PC-9 (cell line): Measurements from ENCODE around the gene USP4. TPM values are rescaled to one million over a fixed set of nuclear protein-coding genes. Genes with fewer than 3 reads are reported as not detected.

Experiments
- BruUV-seq: library from RNA; stranded (reverse); fragments of 400-500 nt; replicated peaks from 2 replicates; lab custom pipeline; 2021; lab: Mats Ljungman, UMichigan
- CTCF ChIA-PET: fragments of 300-600 bp; sonication (Branson Sonifier 250); formaldehyde crosslinking; loops from one replicate; lab custom pipeline; 2022; ENCODE audit warnings: antibody characterized with exemption; lab: Charles Lee
- POLR2A ChIA-PET: fragments of 300-600 bp; sonication (Branson Sonifier 250); formaldehyde crosslinking; loops from one replicate; lab custom pipeline; 2022; ENCODE audit warnings: antibody characterized with exemption; ENCODE audit not compliant: unreplicated experiment; lab: Charles Lee
- DNase-seq, 2 experiments: peaks; one replicate each; pipeline versions ENCODE4 v3.0.0 to v3.0.0-alpha.2; 2015 to 2022; ENCODE audit warnings: mixed read lengths in 1 of 2
- H2AFZ ChIP-seq: fragments of 200-600 bp; sonication (generic); 2 replicates; pipeline ENCODE4 v1.8.1; 2017; ENCODE audit warnings: antibody characterized with exemption
- H3F3A ChIP-seq: fragments of 200-600 bp; sonication (generic); 2 replicates; pipeline ENCODE4 v1.8.1; 2017; ENCODE audit warnings: antibody characterized with exemption, mild to moderate bottlenecking, low read depth; ENCODE audit not compliant: insufficient read depth
- H3K27ac ChIP-seq: fragments of 200-600 bp; sonication (generic); 2 replicates; pipeline ENCODE4 v1.6.1; 2016; ENCODE audit warnings: mixed run types
- H3K27me3 ChIP-seq: fragments of 200-600 bp; sonication (generic); 2 replicates; pipeline ENCODE4 v1.6.1; 2016; ENCODE audit warnings: low read depth, mixed run types; ENCODE audit not compliant: insufficient read depth
- H3K36me3 ChIP-seq: fragments of 200-600 bp; sonication (generic); 2 replicates; pipeline ENCODE4 v1.6.1; 2016; ENCODE audit warnings: low read depth, mixed run types
- H3K4me1 ChIP-seq: fragments of 200-600 bp; sonication (generic); replicated peaks from 2 replicates; pipeline ENCODE4 v1.6.1; 2016; ENCODE audit warnings: mixed run types; ENCODE audit not compliant: insufficient read depth
- H3K4me2 ChIP-seq: fragments of 200-600 bp; sonication (generic); 2 replicates; pipeline ENCODE4 v1.6.1; 2017; ENCODE audit warnings: mixed run types
- H3K4me3 ChIP-seq: fragments of 200-600 bp; sonication (generic); 2 replicates; pipeline ENCODE4 v1.6.1; 2016; ENCODE audit warnings: mixed run types
- H3K79me2 ChIP-seq: fragments of 200-600 bp; sonication (generic); 2 replicates; pipeline ENCODE4 v1.6.1; 2017; ENCODE audit warnings: low read depth, mixed run types
- H3K9me2 ChIP-seq: fragments of 200-600 bp; sonication (generic); 2 replicates; pipeline ENCODE4 v1.8.1; 2017; ENCODE audit warnings: mild to moderate bottlenecking; ENCODE audit not compliant: insufficient read depth
- H3K9me3 ChIP-seq: fragments of 200-600 bp; sonication (generic); 2 replicates; pipeline ENCODE4 v1.8.1; 2016; ENCODE audit warnings: low read depth; ENCODE audit not compliant: insufficient read depth
- H4K20me1 ChIP-seq: fragments of 200-600 bp; sonication (generic); 2 replicates; pipeline ENCODE4 v1.8.1; 2017; ENCODE audit not compliant: insufficient read depth
- CTCF ChIP-seq: fragments of 200-600 bp; sonication (generic); conservative IDR thresholded peaks from 2 replicates; pipeline ENCODE4 v1.6.1; 2017; ENCODE audit warnings: mixed run types, antibody characterized with exemption, mild to moderate bottlenecking, moderate library complexity
- EZH2 ChIP-seq: fragments of 200-600 bp; sonication (generic); IDR thresholded peaks from 2 replicates; pipeline ENCODE4 v1.8.0; 2017; ENCODE audit warnings: antibody characterized with exemption, low read depth
- intact Hi-C: fragments of 100-400 bp; cut with micrococcal nuclease; formaldehyde crosslinking; loops from one replicate; pipeline ENCODE4 v1.10.0; 2022; ENCODE audit not compliant: unreplicated experiment
- total RNA-seq: library from RNA; stranded (reverse); gene quantifications from 2 replicates; pipeline ENCODE4 v1.2.3, GENCODE V29; 2021

The USP4 gene
- total RNA-seq, 1 experiment from 2014 or later = 42.9 TPM

GRCh38 chr3:49279376-49279775 lies 60.5 kb downstream of the USP4 start:
- H4K20me1 ChIP-seq = no peaks in the 10 kb centered on the region
- H3K27ac ChIP-seq = no peak overlapping the region
- intact Hi-C loops = no loop called here
- TF ChIP-seq CTCF (no peak), EZH2 (no peak)
- ChIA-PET POLR2A (interaction anchor here (0.7 kb wide), 1 partner anchor 873 kb away, joined by 4 read pairs; no protein-coding TSS in a partner anchor), CTCF (no interaction called here)
- no peaks in the 10 kb centered on the region for H3K27me3 ChIP-seq
- no peaks in the 10 kb centered on the region for H3K79me2 ChIP-seq
- no peaks in the 10 kb centered on the region for H3K4me1 ChIP-seq
- H3K36me3 ChIP-seq = peaks cover 7% of the 10 kb centered on the region; the same call in 1 of the 2 replicates
- no peaks in the 10 kb centered on the region for H3K9me2 ChIP-seq
- H3F3A ChIP-seq = no peaks in the 10 kb centered on the region
- no peak overlapping the region for H3K4me2 ChIP-seq
- H2AFZ ChIP-seq = no peak overlapping the region
- no peak overlapping the region for H3K4me3 ChIP-seq
- no peak for DNase-seq
- no TSS peak for BruUV-seq
- no peaks in the 10 kb centered on the region for H3K9me3 ChIP-seq

GRCh38 chr3:49278548-49278947 lies 61.3 kb downstream of the USP4 start:
- TF ChIP-seq CTCF (no peak), EZH2 (no peak)
- no peak for DNase-seq
- no peaks in the 10 kb centered on the region for H3K79me2 ChIP-seq
- no peaks in the 10 kb centered on the region for H3K4me1 ChIP-seq
- H3K36me3 ChIP-seq = peaks cover 7% of the 10 kb centered on the region; the same call in 1 of the 2 replicates
- no peak overlapping the region for H2AFZ ChIP-seq
- no peaks in the 10 kb centered on the region for H3K9me3 ChIP-seq
- no peaks in the 10 kb centered on the region for H3K27me3 ChIP-seq
- H3F3A ChIP-seq = no peaks in the 10 kb centered on the region
- BruUV-seq = no TSS peak
- no peak overlapping the region for H3K4me2 ChIP-seq
- ChIA-PET POLR2A (interaction anchor here (0.7 kb wide), 1 partner anchor 874 kb away, joined by 4 read pairs; no protein-coding TSS in a partner anchor), CTCF (no interaction called here)
- intact Hi-C loops = no loop called here
- no peaks in the 10 kb centered on the region for H3K9me2 ChIP-seq
- no peak overlapping the region for H3K27ac ChIP-seq
- H3K4me3 ChIP-seq = no peak overlapping the region
- no peaks in the 10 kb centered on the region for H4K20me1 ChIP-seq

GRCh38 chr3:49277383-49277775 lies 62.5 kb downstream of the USP4 start:
- no peaks in the 10 kb centered on the region for H3F3A ChIP-seq
- no peaks in the 10 kb centered on the region for H3K27me3 ChIP-seq
- CTCF ChIA-PET = no interaction called here
- no peaks in the 10 kb centered on the region for H3K79me2 ChIP-seq
- H3K4me2 ChIP-seq = no peak overlapping the region
- no TSS peak for BruUV-seq
- no peak overlapping the region for H3K4me3 ChIP-seq
- no peaks in the 10 kb centered on the region for H3K9me3 ChIP-seq
- intact Hi-C loops = no loop called here
- H3K4me1 ChIP-seq = no peaks in the 10 kb centered on the region
- H3K9me2 ChIP-seq = no peaks in the 10 kb centered on the region
- TF ChIP-seq CTCF (no peak), EZH2 (no peak)
- DNase-seq = no peak
- no peaks in the 10 kb centered on the region for H4K20me1 ChIP-seq
- no peak overlapping the region for H2AFZ ChIP-seq
- POLR2A ChIA-PET = no interaction called here
- no peak overlapping the region for H3K27ac ChIP-seq
- H3K36me3 ChIP-seq = peaks cover 7% of the 10 kb centered on the region; the same call in 1 of the 2 replicates
